NCI-H1092 treated with DMSO at 0.1 percent for 48 hours (cell line): ENCODE measurements around the gene GMDS.

Experiments
- DNase-seq: peaks from one replicate; lab custom pipeline; 2025; lab: John Stamatoyannopoulos, UW

Gene GMDS

GRCh38 chr6:1832844-1833787 lies 412.3 kb downstream of the GMDS start:
- peak; percentile 57 for DNase-seq

- DNase-seq, result no peak
These were observed 413.0 kb downstream of the GMDS start for GRCh38 chr6:1832358-1832757.

- no peak for DNase-seq
These were observed 417.2 kb downstream of the GMDS start for GRCh38 chr6:1827984-1828793.

GRCh38 chr6:1825926-1826325 lies 419.5 kb downstream of the GMDS start:
- DNase-seq, result no peak

- no peak for DNase-seq
These were observed 420.1 kb downstream of the GMDS start for GRCh38 chr6:1825277-1825676.

- DNase-seq, result peak; percentile 17
These were observed 423.8 kb downstream of the GMDS start for GRCh38 chr6:1821513-1822183.

- DNase-seq, result no peak
These were observed 424.3 kb downstream of the GMDS start for GRCh38 chr6:1821164-1821512.

- no peak for DNase-seq
These were observed 424.7 kb downstream of the GMDS start for GRCh38 chr6:1820714-1821113.

- DNase-seq, result no peak
These were observed 425.2 kb downstream of the GMDS start for GRCh38 chr6:1820165-1820564.

- no peak for DNase-seq
These were observed 426.4 kb downstream of the GMDS start for GRCh38 chr6:1819007-1819406.

- no peak for DNase-seq
These were observed 428.2 kb downstream of the GMDS start for GRCh38 chr6:1817033-1817761.

GRCh38 chr6:1815827-1816452 lies 429.5 kb downstream of the GMDS start:
- DNase-seq, result no peak

- DNase-seq, result no peak
These were observed 431.1 kb downstream of the GMDS start for GRCh38 chr6:1814279-1814678.

GRCh38 chr6:1812487-1812886 lies 432.9 kb downstream of the GMDS start:
- DNase-seq, result no peak

GRCh38 chr6:1812034-1812433 lies 433.4 kb downstream of the GMDS start:
- DNase-seq, result no peak

GRCh38 chr6:1810880-1811279 lies 434.5 kb downstream of the GMDS start:
- no peak for DNase-seq

GRCh38 chr6:1809291-1809988 lies 436.0 kb downstream of the GMDS start:
- no peak for DNase-seq

- DNase-seq, result no peak
These were observed 438.5 kb downstream of the GMDS start for GRCh38 chr6:1806935-1807334.

- no peak for DNase-seq
These were observed 442.7 kb downstream of the GMDS start for GRCh38 chr6:1802491-1803395.

GRCh38 chr6:1801401-1801800 lies 444.0 kb downstream of the GMDS start:
- DNase-seq, result no peak
